Stimulated activated CD4-positive, alpha-beta T cell treated with anti-CD3 and anti-CD28 coated beads, Interleukin-12 subunit alpha, Interleukin-12 subunit beta, amount 100 ng/mL, for 4 hours (primary cell): ENCODE data around the gene PCCB.
"Not testable (repeated sequence)": the region's sequence is repeated elsewhere in the genome, so short reads cannot be mapped to it uniquely, and the experiment has no call there.

Source experiments
- DNase-seq: peaks from one replicate; pipeline ENCODE4 v3.0.0-alpha.2; 2020

Gene PCCB

DNA sequence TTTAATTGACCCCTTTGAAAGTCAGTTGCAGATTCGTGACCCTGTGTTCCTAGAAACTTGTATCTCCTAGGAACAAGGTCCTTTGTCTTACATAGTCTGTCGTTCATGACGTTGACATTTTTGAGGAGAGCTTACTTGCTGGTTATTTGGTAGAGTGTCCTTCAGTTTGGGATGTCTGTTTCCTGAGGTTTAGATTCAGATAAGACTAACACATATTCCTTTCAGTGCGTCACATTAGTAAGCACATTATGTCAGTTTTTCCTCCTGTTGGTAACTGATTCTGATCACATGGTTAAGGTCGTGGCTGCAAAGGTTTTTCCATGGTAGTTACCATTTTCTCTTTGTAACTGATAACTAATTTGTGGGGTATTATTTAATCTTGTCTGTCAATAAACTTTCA, 80.8 kb downstream of the PCCB start:
- no peak for DNase-seq

DNA sequence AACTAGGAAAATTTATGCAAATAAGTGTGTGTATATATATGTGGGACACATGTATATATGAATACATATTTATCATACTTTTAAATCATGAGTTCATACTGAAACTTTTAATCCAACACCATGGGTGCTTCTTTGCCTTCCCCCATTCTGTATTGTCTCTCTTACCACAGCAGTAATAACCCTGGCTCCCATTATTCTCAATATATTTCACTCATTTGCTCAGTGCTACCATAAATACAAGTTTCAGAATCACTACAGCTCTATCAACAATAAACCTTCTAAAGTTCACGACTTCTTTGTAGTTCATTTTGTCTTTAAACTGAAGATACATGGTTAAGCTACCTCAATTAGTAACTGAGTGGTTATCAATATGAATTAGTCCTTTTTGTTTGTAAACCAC, 82.2 kb downstream of the PCCB start:
- DNase-seq: no peak

DNA sequence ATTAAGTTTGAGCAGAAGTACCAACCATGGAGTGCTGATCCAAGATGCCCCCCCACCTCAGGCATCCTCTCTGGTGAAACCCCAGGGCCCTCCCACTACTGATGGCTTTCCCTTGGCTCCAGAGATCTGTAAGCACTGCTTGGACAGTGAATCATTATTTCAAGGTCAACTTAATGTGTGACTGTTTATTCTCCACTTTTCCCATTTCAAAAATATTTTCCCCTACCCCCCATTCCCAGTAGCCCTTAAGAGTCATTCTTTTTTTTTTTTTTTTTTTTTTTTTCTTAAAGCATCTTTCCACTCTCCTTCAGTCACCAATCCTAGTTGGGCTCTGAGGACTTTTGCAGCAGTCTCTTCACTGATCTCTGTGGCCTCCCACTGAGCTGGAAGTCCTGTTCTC, 82.6 kb downstream of the PCCB start:
- DNase-seq: no peak

DNA sequence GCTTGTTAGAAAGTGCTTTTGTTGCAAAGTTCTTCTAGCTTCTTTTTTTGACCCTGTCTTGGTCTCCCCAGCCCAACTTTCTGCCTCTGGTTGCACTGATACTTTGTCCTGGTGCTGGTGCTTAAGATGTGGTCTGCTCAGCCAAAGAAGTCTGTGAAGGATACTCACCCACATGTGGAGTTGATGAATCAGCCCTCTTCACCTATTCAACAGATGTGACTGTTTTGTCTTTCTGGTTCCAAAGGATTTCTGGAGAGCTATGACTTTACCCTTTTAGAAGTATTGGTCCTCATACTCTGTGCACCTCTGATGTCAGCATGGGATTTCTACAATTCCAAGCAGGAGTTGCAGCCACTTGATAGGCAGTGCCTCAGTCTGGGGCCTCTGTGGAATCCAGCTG, 84.1 kb downstream of the PCCB start:
- DNase-seq: no peak

DNA sequence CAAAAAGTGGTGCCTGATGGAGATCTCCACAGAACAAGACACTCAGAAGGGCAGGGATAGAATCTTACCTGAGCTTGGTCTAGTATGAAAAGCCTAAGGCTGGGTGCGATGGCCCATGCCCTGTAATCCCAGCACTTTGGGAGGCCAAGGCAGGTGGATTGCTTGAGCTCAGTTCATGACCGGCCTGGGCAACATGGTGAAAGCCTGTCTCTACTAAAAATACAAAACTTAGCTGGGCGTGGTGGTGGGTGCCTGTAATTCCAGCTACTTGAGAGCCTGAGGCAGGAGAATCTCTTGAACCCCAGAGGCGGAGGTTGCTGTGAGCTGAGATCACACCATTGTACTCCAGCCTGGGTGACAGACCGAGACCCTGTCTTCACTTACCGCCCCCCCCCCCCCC, 84.6 kb downstream of the PCCB start:
- DNase-seq: not testable (repeated sequence)

DNA sequence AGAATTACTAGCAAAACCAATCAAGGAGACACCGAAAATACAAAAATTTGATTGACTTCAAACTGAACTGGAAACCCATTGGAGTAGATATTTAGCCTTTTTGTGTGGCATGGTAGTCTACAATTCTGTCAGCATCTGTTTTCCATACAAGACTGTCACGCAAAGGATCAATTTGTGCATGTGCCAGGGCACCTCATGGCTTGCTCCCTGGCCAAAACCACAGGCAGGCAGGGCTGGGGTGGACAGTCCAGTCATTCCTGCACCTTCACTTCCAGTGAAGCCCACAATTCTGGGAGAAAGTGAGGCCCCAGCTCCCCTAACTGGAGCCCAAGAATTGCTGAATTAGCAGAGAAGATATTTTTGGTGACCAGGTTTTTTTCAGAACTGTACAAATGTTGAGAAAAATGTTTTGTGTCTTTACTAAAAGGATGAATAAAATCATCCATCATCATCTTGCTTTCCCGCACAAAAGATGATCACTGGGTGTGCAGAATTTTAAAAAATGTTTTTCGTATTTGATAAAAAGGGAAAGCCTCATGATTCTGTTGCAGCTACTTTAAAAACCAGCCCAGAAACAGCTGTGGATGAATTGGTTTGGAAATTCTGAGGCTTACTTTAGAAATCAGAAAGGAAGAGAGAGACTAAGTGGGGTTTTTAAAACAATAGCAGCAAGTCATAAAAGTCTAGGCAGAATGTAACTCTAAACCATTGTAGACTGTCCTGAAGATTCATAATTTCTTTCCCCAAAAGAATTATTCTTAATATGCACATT, 86.4 kb downstream of the PCCB start:
- DNase-seq: no peak

DNA sequence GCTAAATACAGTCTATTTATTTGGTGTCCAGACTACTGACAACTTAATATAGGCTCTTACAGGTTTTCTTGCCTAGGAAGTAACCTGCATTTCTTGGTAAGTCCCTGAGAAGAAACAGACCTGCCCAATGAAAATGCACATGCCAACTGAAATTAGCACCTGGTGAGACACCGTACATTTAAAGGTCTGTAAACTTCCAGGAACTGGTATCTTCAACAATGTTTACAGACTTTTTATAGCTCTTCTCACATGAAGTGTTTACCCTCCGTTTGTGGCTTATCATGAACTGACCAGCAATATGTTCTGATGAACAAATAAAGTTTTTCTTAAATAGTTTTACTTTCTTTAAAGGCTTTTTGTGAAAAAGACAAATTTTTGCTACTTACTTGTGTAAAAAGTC, 93.3 kb downstream of the PCCB start:
- no peak for DNase-seq

DNA sequence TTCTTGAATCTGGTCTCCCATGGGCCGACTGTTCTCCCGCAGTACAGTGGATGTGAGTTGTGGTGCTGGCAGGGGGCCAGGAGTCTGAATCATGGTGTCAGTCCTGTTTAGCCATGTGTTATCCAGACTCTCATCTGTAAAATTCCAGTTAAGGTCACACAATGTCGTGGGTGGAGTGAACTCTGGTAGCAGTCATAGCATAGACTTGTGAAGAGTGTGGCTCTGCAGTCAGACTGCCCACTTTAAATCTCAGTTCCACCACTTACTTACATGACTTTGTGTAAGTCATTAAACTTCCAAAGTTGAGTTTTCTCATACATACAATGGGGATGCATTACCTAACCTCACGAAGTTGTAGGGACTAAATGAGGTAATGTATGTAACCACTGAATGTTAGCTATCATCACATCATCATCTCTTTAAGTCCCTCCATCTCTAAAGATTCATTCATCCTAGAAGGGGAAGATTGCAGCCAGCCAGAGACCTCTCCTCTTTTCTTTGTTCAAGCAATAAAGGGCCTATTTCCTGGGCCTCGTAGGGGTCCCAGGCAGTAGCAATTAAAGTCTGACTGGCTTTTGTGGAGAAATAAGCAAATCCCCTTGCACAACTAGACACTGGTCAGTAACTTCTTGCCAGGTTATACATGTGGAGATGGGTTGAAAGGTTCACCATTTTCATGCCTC, 93.9 kb downstream of the PCCB start:
- DNase-seq: no peak

DNA sequence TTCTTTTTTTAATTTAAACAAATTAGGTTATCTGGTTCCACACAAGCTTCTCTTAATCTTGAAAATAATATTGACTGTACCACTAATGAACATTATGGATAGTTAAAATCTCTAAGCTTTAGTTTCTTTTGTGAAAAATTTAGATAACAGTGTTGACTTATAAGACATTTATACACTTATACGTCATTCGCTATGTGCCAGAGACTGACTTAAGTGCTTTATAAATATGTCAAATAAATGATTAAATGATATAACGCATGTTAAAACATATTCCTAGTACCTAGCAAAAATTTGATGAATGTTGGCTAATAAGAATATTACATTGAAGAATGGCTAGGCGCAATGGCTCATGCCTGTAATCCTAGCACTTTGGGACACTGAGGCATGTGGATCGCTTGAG, 96.3 kb downstream of the PCCB start:
- DNase-seq: no peak

DNA sequence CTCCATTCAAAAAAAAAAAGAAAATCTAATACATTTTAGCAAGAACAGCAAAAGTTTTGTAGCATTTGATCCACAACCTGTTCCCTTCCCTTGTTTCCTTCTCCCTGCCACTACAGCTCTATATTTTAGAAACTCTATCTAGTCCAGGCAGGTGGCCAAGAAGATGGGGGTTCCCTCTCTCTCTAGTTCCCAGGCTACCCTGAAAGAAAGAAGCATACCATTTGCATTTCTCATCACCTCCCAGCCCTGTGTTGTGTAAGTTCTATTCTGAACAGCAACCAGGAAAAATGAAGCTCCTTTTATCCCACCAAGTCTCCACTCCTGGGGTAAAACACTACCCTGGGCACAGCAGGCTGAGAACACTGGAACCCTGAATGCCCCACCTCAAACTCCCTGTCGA, 100.0 kb downstream of the PCCB start:
- no peak for DNase-seq

DNA sequence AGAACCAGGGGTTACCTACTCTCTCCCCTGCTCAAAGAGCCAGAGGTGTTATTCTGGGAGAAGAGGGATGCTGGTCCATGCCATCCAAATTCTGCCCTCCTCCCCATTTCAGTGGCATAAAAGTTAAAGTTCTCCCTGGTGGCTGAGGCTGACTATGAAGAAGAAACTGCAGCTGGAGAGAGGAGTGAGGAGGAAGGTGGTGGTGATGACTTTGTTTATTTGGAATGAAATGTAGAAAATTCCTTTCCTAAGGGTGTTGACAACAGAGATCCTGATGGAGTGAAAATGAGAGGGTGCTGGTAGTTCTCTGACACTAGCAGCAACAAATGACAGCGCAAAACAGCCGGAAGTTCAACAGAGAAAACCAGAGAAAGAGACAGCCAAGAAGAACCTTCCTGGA, 100.4 kb downstream of the PCCB start:
- DNase-seq: no peak

DNA sequence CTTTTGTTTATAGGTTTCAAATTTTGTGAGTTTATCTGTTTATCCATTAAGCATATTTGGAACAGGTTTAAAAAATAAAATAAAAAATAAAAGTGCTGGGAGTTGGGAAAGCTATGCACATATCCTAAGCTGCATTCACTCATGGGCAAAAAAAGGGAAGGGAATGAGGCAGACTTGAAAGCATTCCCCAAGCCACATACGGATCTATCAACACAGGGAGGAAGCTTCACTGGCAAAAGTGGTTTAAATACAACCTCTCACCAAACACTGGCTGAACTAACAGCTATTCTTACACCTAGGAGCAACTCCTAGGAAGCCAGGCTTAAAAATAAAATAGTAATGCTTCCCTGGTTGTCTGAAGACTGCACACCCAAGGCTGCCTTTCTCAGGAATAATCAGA, 101.2 kb downstream of the PCCB start:
- no peak for DNase-seq

DNA sequence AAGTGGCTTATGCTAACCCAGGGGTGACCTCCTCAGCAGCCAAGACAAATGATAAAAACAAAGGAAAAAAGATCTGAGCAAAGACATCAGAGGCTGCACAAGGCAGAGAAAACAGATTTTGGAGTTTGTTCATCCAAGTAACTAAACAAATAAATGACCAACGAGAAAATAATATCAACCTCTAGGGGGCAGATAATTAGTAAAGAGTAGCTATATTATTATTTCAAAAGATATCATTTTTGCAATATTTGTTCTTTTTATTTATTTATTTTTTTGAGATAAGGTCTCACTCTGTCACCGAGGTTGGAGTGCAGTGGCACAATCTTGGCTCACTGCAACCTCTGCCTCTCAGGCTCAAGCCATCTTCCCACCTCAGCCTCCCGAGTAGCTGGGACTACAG, 101.8 kb downstream of the PCCB start:
- DNase-seq: no peak

DNA sequence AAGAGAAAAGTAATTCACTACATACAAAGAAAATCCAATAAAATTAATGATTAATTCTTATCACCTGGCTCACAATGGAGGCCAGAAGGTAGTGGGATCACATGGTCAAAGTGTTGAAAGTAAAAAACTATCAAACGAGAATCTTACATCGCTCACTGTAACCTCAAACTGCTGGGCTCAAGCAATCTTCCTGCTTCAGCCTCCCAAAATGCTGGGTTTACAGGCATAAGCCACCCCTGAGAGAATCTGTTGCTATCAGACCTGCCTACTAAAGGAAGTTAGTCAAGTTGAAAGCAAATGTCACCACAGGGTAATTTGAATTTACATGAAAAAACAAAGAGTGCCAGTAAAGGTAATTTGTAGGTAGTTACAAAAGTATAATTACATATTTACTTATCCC, 103.3 kb downstream of the PCCB start:
- DNase-seq: no peak

DNA sequence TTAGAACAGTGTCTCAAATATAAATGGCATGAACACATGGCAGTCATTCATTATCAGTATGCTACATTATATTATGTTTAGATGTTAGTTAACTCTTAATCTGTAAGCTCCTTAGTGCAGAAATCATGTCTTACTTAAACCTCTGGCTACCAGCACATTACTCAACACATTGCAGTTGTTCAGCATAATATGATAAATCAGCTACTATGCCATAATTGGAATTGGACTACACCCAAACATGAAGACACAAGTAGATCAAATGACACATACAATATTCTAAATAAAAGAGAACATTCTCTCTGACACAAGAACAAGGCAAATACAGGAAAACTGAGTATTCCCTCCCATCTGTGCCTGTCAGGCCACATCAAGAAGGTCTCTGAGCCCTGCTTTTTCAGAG, 116.1 kb downstream of the PCCB start:
- DNase-seq: no peak

DNA sequence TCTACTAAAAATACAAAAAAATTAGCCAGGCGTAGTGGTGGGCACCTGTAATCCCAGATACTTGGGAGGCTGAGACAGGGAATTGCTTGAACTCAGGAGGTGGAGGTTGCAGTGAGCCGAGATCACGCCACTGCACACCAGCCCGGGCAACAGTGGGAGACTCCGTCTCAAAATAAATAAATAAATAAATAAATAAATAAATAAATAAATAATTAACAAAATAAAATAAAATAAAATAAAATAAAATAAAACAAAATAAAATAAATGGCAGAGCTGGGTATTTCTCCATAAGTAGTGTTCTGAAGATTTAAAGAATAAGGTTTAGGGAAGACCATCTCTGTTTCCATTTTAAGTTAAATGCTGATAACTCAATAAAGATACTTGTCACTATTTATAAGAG, 125.7 kb downstream of the PCCB start:
- DNase-seq: not testable (repeated sequence)

DNA sequence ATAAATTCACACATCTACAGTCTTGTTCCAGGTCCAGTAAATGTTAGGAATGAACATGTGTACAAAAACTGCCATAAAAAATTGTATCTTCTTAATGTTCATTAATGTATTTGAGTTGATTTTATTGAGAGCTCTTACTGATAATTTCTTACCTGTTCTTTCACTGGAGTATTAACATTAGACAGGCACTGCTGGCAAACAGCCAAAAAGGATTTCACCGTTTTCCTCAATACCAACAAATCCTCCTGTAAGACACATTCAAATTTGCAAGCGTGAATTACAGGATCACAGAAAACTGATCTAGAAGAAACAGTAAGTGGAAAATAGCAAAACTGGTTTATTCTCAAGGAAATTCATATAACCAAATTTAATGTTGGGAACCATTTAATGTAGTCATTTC, 127.4 kb downstream of the PCCB start:
- no peak for DNase-seq

DNA sequence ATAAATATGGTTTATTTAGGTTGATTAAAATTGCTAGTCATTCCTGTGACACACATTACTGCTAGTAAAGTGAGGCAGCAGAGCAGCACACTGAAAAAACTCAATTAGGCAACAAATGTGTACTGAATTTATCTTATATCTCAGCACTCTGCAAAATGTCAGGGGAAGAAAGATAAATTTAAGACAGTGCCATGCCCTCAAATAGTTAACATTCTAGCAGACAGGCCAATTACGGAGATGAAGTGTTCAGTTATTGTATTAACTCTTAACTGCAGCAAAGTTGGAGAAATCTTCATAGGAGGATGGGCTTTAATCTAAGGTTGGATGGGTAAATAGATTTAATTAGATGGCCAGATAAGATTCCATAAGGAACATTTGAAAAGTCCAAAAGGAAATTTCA, 127.9 kb downstream of the PCCB start:
- DNase-seq: no peak
